ENCODE results near the gene HSBP1L1.

Gene HSBP1L1

GRCh38 chr18:79964330-79965118 lies at the start of gene HSBP1L1:
Gene HSBP1L1 (plus strand): TSS chr18:79964643. CDS start chr18:79964736, 93 bp downstream.
- Histone ChIP-seq H3K36me3 (ENCODE audit: low read length) (no peaks in the 10 kb centered on the region), H3F3A (ENCODE audit: insufficient read depth) (no peaks in the 10 kb centered on the region; the same call in 1 of the 2 replicates), H4K20me1 (ENCODE audit: low read depth, low read length) (no peaks in the 10 kb centered on the region), H3K79me2 (ENCODE audit: insufficient read depth, low read length) (no peaks in the 10 kb centered on the region), H3K9me2 (replicated peaks; ENCODE audit: insufficient read depth, low read length) (no peaks in the 10 kb centered on the region), H3K9ac (ENCODE audit: low read length) (no peak within 1 kb of the TSS), H3K4me2 (ENCODE audit: low read depth, low read length, poor library complexity, severe bottlenecking) (no peak within 1 kb of the TSS), H3K27ac (ENCODE audit: low read depth, low read length) (no peak within 1 kb of the TSS), H3K9me3 (ENCODE audit: insufficient read depth, low read length) (no peaks in the 10 kb centered on the region), H3K4me3 (ENCODE audit: insufficient read depth, low read length, poor library complexity, severe bottlenecking) (no peak within 1 kb of the TSS), H3K27me3 (ENCODE audit: low read length) (no peaks in the 10 kb centered on the region), H2AFZ (ENCODE audit: low read depth, low read length, severe bottlenecking) (no peak within 1 kb of the TSS)
- TF ChIP-seq, protein P1, sequence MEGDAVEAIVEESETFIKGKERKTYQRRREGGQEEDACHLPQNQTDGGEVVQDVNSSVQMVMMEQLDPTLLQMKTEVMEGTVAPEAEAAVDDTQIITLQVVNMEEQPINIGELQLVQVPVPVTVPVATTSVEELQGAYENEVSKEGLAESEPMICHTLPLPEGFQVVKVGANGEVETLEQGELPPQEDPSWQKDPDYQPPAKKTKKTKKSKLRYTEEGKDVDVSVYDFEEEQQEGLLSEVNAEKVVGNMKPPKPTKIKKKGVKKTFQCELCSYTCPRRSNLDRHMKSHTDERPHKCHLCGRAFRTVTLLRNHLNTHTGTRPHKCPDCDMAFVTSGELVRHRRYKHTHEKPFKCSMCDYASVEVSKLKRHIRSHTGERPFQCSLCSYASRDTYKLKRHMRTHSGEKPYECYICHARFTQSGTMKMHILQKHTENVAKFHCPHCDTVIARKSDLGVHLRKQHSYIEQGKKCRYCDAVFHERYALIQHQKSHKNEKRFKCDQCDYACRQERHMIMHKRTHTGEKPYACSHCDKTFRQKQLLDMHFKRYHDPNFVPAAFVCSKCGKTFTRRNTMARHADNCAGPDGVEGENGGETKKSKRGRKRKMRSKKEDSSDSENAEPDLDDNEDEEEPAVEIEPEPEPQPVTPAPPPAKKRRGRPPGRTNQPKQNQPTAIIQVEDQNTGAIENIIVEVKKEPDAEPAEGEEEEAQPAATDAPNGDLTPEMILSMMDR (IDR thresholded peaks at IDR 0.05; ENCODE audit: insufficient read depth, low read length, poor library complexity, severe bottlenecking) = no peak
- no peak for TF ChIP-seq EZH2phosphoT487 (conservative IDR thresholded peaks at IDR 0.05; ENCODE audit: low read length)

- no peak overlapping the region for H3K27ac ChIP-seq (ENCODE audit: low read depth, low read length)
- no peak overlapping the region for H3K4me3 ChIP-seq (ENCODE audit: insufficient read depth, low read length, poor library complexity, severe bottlenecking)
- H3F3A ChIP-seq (ENCODE audit: insufficient read depth) = no peaks in the 10 kb centered on the region
- no peak overlapping the region for H3K9ac ChIP-seq (ENCODE audit: low read length)
- no peaks in the 10 kb centered on the region for H4K20me1 ChIP-seq (ENCODE audit: low read depth, low read length)
- H3K9me2 ChIP-seq (replicated peaks; ENCODE audit: insufficient read depth, low read length) = no peaks in the 10 kb centered on the region
- no peaks in the 10 kb centered on the region for H3K36me3 ChIP-seq (ENCODE audit: low read length)
- H3K79me2 ChIP-seq (ENCODE audit: insufficient read depth, low read length) = no peaks in the 10 kb centered on the region
- H3K9me3 ChIP-seq (ENCODE audit: insufficient read depth, low read length) = no peaks in the 10 kb centered on the region
- no peak overlapping the region for H3K4me2 ChIP-seq (ENCODE audit: low read depth, low read length, poor library complexity, severe bottlenecking)
- no peak overlapping the region for H2AFZ ChIP-seq (ENCODE audit: low read depth, low read length, severe bottlenecking)
- H3K27me3 ChIP-seq (ENCODE audit: low read length) = no peaks in the 10 kb centered on the region
- TF ChIP-seq, protein P1 (IDR thresholded peaks at IDR 0.05; ENCODE audit: insufficient read depth, low read length, poor library complexity, severe bottlenecking) = no peak
- no peak for TF ChIP-seq EZH2phosphoT487 (conservative IDR thresholded peaks at IDR 0.05; ENCODE audit: low read length)
Measured at GRCh38 chr18:79915161-79916127, 49.0 kb upstream of the HSBP1L1 start.

GRCh38 chr18:79916128-79916494 lies 48.3 kb upstream of the HSBP1L1 start:
- no peak overlapping the region for H3K4me2 ChIP-seq (ENCODE audit: low read depth, low read length, poor library complexity, severe bottlenecking)
- no peaks in the 10 kb centered on the region for H3K9me2 ChIP-seq (replicated peaks; ENCODE audit: insufficient read depth, low read length)
- no peaks in the 10 kb centered on the region for H3K9me3 ChIP-seq (ENCODE audit: insufficient read depth, low read length)
- H3K9ac ChIP-seq (ENCODE audit: low read length) = no peak overlapping the region
- TF ChIP-seq, protein P1 (IDR thresholded peaks at IDR 0.05; ENCODE audit: insufficient read depth, low read length, poor library complexity, severe bottlenecking) = no peak
- no peak for TF ChIP-seq EZH2phosphoT487 (conservative IDR thresholded peaks at IDR 0.05; ENCODE audit: low read length)
- H3K27ac ChIP-seq (ENCODE audit: low read depth, low read length) = no peak overlapping the region
- H3F3A ChIP-seq (ENCODE audit: insufficient read depth) = no peaks in the 10 kb centered on the region
- H4K20me1 ChIP-seq (ENCODE audit: low read depth, low read length) = no peaks in the 10 kb centered on the region
- H3K4me3 ChIP-seq (ENCODE audit: insufficient read depth, low read length, poor library complexity, severe bottlenecking) = no peak overlapping the region
- H3K36me3 ChIP-seq (ENCODE audit: low read length) = no peaks in the 10 kb centered on the region
- H3K27me3 ChIP-seq (ENCODE audit: low read length) = no peaks in the 10 kb centered on the region
- no peak overlapping the region for H2AFZ ChIP-seq (ENCODE audit: low read depth, low read length, severe bottlenecking)
- no peaks in the 10 kb centered on the region for H3K79me2 ChIP-seq (ENCODE audit: insufficient read depth, low read length)

Data from SU-DHL-6 (cell line).